ENCODE measurements around the gene ZNF20. TPM values are rescaled to one million over a fixed set of nuclear protein-coding genes. Genes with fewer than 3 reads are reported as not detected.
A peak's percentile ranks its signal among the peaks of the same experiment; 100 is the strongest.
"Not testable (repeated sequence)": the region's sequence is repeated elsewhere in the genome, so short reads cannot be mapped to it uniquely, and the experiment has no call there.

Gene ZNF20
- total and polyA plus RNA-seq, 2 donors = 2.1 to 9.0 TPM

- no peak overlapping the region for H3K27ac ChIP-seq (ENCODE audit: low read depth)
- 96% methylated on average over 3 of the region's 3 CpGs for WGBS
- DNase-seq (ENCODE audit: extremely low spot score) = no peak
- no peak overlapping the region for H3K4me3 ChIP-seq (ENCODE audit: low read depth, low read length)
- no peaks in the 10 kb centered on the region for H3K36me3 ChIP-seq (ENCODE audit: insufficient read depth)
- no peaks in the 10 kb centered on the region for H3K4me1 ChIP-seq (ENCODE audit: insufficient read depth)
Measured at GRCh38 chr19:12093777-12094176, 46.4 kb downstream of the ZNF20 start.

GRCh38 chr19:12092956-12093355 is 47.2 kb downstream of the ZNF20 start:
- 19% methylated on average over 10 of the region's 10 CpGs for WGBS
- no peak for DNase-seq (ENCODE audit: extremely low spot score)
- no peaks in the 10 kb centered on the region for H3K4me1 ChIP-seq (ENCODE audit: insufficient read depth)
- H3K4me3 ChIP-seq (ENCODE audit: low read depth, low read length) = peak overlapping the region; percentile 55
- H3K27ac ChIP-seq (ENCODE audit: low read depth) = no peak overlapping the region
- H3K36me3 ChIP-seq (ENCODE audit: insufficient read depth) = no peaks in the 10 kb centered on the region

- Histone ChIP-seq H3K36me3 (ENCODE audit: insufficient read depth) (no peaks in the 10 kb centered on the region), H3K27ac (ENCODE audit: low read depth) (peak overlapping the region; percentile 76), H3K4me1 (ENCODE audit: insufficient read depth) (no peaks in the 10 kb centered on the region), H3K4me3 (ENCODE audit: low read depth, low read length) (peak overlapping the region; percentile 55)
- WGBS = under 1% methylated on average over 53 of the region's 53 CpGs
- peak; percentile 71 for DNase-seq (ENCODE audit: extremely low spot score)
Measured at GRCh38 chr19:12092065-12092867, 47.9 kb downstream of the ZNF20 start.

- H3K4me3 ChIP-seq (ENCODE audit: low read depth, low read length) = no peak overlapping the region
- H3K4me1 ChIP-seq (ENCODE audit: insufficient read depth) = no peaks in the 10 kb centered on the region
- DNase-seq (ENCODE audit: extremely low spot score) = no peak
- WGBS = 47% methylated on average over 5 of the region's 5 CpGs
- no peak overlapping the region for H3K27ac ChIP-seq (ENCODE audit: low read depth)
- no peaks in the 10 kb centered on the region for H3K36me3 ChIP-seq (ENCODE audit: insufficient read depth)
Measured at GRCh38 chr19:12090807-12091206, 49.3 kb downstream of the ZNF20 start.

GRCh38 chr19:12085074-12085818 is 54.9 kb downstream of the ZNF20 start:
- no peak for DNase-seq (ENCODE audit: extremely low spot score)
- Histone ChIP-seq H3K36me3 (ENCODE audit: insufficient read depth) (no peaks in the 10 kb centered on the region), H3K27ac (ENCODE audit: low read depth) (no peak overlapping the region), H3K4me1 (ENCODE audit: insufficient read depth) (no peaks in the 10 kb centered on the region), H3K4me3 (ENCODE audit: low read depth, low read length) (no peak overlapping the region)
- 95% methylated on average over 5 of the region's 5 CpGs for WGBS

GRCh38 chr19:12083336-12083735 is 56.8 kb downstream of the ZNF20 start:
- DNase-seq (ENCODE audit: extremely low spot score); H3K4me3 ChIP-seq (ENCODE audit: low read depth, low read length); H3K27ac ChIP-seq (ENCODE audit: low read depth); H3K4me1 ChIP-seq (ENCODE audit: insufficient read depth); H3K36me3 ChIP-seq (ENCODE audit: insufficient read depth): not testable (repeated sequence)
- 98% methylated on average over 6 of the region's 6 CpGs for WGBS

Small RNAs within 50 kb of the gene (small RNA-seq; reads per million reads assigned to genes)
- gene RF00019 (not detected), gene RNA5SP467 (not detected)

Other genes with a start within 250 kb of the ZNF20 start
- gene ZNF700, start 215.2 kb downstream of the ZNF20 start, total RNA-seq = 29.3 TPM
- 6.0 TPM for gene ZNF700, start 215.2 kb downstream of the ZNF20 start, polyA plus RNA-seq
- gene ZNF763, start 175.3 kb downstream of the ZNF20 start, total RNA-seq = 6.1 TPM
- 3.3 TPM for gene ZNF763, start 175.3 kb downstream of the ZNF20 start, polyA plus RNA-seq
- 16.0 TPM for gene ZNF433, start 104.7 kb downstream of the ZNF20 start, total RNA-seq
- 7.0 TPM for gene ZNF433, start 104.7 kb downstream of the ZNF20 start, polyA plus RNA-seq
- gene ZNF878, start 87.4 kb downstream of the ZNF20 start, total RNA-seq = 0.85 TPM
- 0.08 TPM for gene ZNF878, start 87.4 kb downstream of the ZNF20 start, polyA plus RNA-seq
- 24.7 TPM for gene ZNF844, start 75.6 kb downstream of the ZNF20 start, total RNA-seq
- 9.7 TPM for gene ZNF844, start 75.6 kb downstream of the ZNF20 start, polyA plus RNA-seq
- gene ZNF625, start 16.4 kb upstream of the ZNF20 start, total RNA-seq = 26.9 TPM
- gene ZNF625, start 16.4 kb upstream of the ZNF20 start, polyA plus RNA-seq = 1.6 TPM
- gene ZNF136, start 22.7 kb upstream of the ZNF20 start, total RNA-seq = 24.7 TPM
- 7.4 TPM for gene ZNF136, start 22.7 kb upstream of the ZNF20 start, polyA plus RNA-seq
- 28.3 TPM for gene ZNF44, start 154.5 kb upstream of the ZNF20 start, total RNA-seq
- gene ZNF44, start 154.5 kb upstream of the ZNF20 start, polyA plus RNA-seq = 9.1 TPM
- gene ZNF563, start 193.3 kb upstream of the ZNF20 start, total RNA-seq = 8.4 TPM
- 3.5 TPM for gene ZNF563, start 193.3 kb upstream of the ZNF20 start, polyA plus RNA-seq
- gene ZNF442, start 225.3 kb upstream of the ZNF20 start, total RNA-seq = 13.4 TPM
- 3.8 TPM for gene ZNF442, start 225.3 kb upstream of the ZNF20 start, polyA plus RNA-seq